K562 (cell line): ENCODE data around the gene SIRT7. TPM values are rescaled to one million over a fixed set of nuclear protein-coding genes. Genes with fewer than 3 reads are reported as not detected.

Experiments
- ATF1 ChIP-seq, 2 experiments: fragments of 450-650 bp in 1 of 2; IDR thresholded peaks; 2 replicates each; pipeline ENCODE4 v1.6.1; 2016; ENCODE audit warnings: missing compliant biosample characterization in 1 of 2, missing genetic modification characterization in 1 of 2
- CHD1 ChIP-seq: fragments of 200-600 bp; sonication (generic); IDR thresholded peaks from one replicate; pipeline ENCODE4 v1.6.1; 2012; ENCODE audit warnings: mild to moderate bottlenecking, moderate library complexity, low read length, inconsistent platforms
- CREBBP ChIP-seq: IDR thresholded peaks from one replicate; pipeline ENCODE4 v1.6.1; 2012; ENCODE audit warnings: low read depth, mild to moderate bottlenecking, control low read depth, inconsistent platforms, low read length
- EGR1 ChIP-seq: fragments of 450-650 bp; conservative IDR thresholded peaks from 2 replicates; pipeline ENCODE4 v1.6.1; 2017; ENCODE audit warnings: mild to moderate bottlenecking
- HLTF ChIP-seq: fragments of 450-650 bp; IDR thresholded peaks from 2 replicates; pipeline ENCODE4 v1.6.1; 2016
- KAT7 ChIP-seq: sonication (generic); formaldehyde crosslinking; IDR thresholded peaks from 2 replicates; pipeline ENCODE4 v1.8.0; 2022; ENCODE audit warnings: missing genetic modification reagents, mild to moderate bottlenecking, borderline replicate concordance
- MAX ChIP-seq: sonication (generic); formaldehyde crosslinking; IDR thresholded peaks from 2 replicates; pipeline ENCODE4 v1.9.0; 2022; ENCODE audit warnings: mild to moderate bottlenecking, missing genetic modification reagents
- NFIC ChIP-seq: fragments of 450-650 bp; IDR thresholded peaks from 2 replicates; pipeline ENCODE4 v1.6.1; 2017; ENCODE audit warnings: mild to moderate bottlenecking, inconsistent platforms
- SP1 ChIP-seq: sonication (generic); formaldehyde crosslinking; IDR thresholded peaks from 2 replicates; pipeline ENCODE4 v1.8.1; 2022; ENCODE audit warnings: mild to moderate bottlenecking, missing genetic modification reagents
- ZBTB49 ChIP-seq: sonication (generic); formaldehyde crosslinking; IDR thresholded peaks from 2 replicates; pipeline ENCODE4 v1.8.0; 2022; ENCODE audit warnings: missing genetic modification reagents, mild to moderate bottlenecking, borderline replicate concordance
- polyA plus RNA-seq, 8 experiments: library from polyadenylated mRNA; depleted of rRNA in 4 of 8; stranded (reverse) in 5 of 8; unstranded in 3 of 8; fragments of >200 nt; fragmentation: Nextera tagmentation in 2 of 8; fragmentation: Illumina TruSeq in 1 of 8; extraction: Ambion mirVana in 2 of 8; extraction: Trizol in 1 of 8; gene quantifications; 2 replicates each; pipeline versions ENCODE4 v1.2.1 to v1.2.3, GENCODE V29; 2011 to 2014; ENCODE audit warnings: inconsistent platforms in 1 of 8, missing spikeins in 1 of 8
- total RNA-seq, 7 experiments: library from RNA; depleted of rRNA in 6 of 7; stranded (reverse); fragments of >200 nt in 6 of 7; fragmentation: Illumina TruSeq in 2 of 7; extraction: Trizol in 2 of 7; gene quantifications; 2 replicates each; pipeline versions ENCODE4 v1.2.1 to v1.2.3, GENCODE V29; 2011 to 2021; ENCODE audit warnings: low replicate concordance in 1 of 7
- TF ChIP-seq, protein P1 (sequence below): fragments of 250-450 bp; sonication (Bioruptor Pico); IDR thresholded peaks from 2 replicates; pipeline ENCODE4 v1.5.0; 2021; ENCODE audit warnings: mild to moderate bottlenecking, borderline replicate concordance
- TF ChIP-seq, protein P2 (sequence below), 2 experiments: fragments of 450-650 bp; formaldehyde crosslinking in 1 of 2; IDR thresholded peaks; 2 replicates each; pipeline versions ENCODE4 v1.4.0 to v1.6.1; 2014 to 2020; ENCODE audit warnings: mild to moderate bottlenecking in 2 of 2, borderline replicate concordance in 1 of 2, low read depth in 1 of 2

SIRT7 gene
- total and polyA plus RNA-seq, 9 of the 15 experiments (the other 6 are each of a cell fraction or from before 2014, with no cell fraction given) = 1.6 to 54.8 (median 20.3) TPM

DNA sequence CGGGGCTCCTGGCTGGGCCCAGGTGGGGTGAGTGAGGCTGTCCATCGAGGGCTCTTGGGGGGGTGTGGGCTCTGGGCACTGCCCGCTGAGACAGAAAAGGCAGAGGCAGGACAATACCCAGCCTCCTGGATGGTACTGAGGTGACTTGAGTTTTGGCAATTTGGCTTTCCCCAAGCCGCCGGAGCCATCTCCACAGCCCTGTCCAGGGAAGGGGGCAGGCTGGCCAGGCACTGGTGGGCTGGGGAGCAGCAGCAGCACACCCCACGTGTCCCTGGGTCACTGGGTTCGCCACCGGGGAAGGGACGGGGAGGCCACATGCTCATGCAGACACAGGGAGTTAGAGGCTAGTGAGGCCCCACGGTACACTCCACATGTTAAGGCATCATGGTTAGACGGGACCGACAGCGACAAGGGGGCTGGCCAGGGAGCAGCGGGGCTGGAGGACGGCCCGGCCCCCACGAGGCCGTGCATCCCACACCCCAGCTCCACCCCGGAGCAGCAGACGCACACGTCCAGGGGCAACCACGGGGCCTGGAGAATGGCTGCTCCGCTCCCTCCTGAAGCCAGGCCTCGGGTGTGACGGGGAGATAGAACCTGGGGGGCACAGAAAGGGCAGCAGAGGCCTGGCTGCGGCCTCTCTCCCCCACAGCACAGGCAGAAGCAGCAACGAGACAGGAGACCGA, 49.8 kb downstream of the SIRT7 start (continued):
- TF ChIP-seq, protein P1, sequence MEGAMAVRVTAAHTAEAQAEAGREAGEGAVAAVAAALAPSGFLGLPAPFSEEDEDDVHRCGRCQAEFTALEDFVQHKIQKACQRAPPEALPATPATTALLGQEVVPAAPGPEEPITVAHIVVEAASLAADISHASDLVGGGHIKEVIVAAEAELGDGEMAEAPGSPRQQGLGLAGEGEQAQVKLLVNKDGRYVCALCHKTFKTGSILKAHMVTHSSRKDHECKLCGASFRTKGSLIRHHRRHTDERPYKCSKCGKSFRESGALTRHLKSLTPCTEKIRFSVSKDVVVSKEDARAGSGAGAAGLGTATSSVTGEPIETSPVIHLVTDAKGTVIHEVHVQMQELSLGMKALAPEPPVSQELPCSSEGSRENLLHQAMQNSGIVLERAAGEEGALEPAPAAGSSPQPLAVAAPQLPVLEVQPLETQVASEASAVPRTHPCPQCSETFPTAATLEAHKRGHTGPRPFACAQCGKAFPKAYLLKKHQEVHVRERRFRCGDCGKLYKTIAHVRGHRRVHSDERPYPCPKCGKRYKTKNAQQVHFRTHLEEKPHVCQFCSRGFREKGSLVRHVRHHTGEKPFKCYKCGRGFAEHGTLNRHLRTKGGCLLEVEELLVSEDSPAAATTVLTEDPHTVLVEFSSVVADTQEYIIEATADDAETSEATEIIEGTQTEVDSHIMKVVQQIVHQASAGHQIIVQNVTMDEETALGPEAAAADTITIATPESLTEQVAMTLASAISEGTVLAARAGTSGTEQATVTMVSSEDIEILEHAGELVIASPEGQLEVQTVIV (CRISPR knock-in tag) = no peak
- TF ChIP-seq ATF1 (CRISPR knock-in tag; IDR thresholded peaks at IDR 0.05) = no peak
- 0 out of 2 replicates have a peak, but pooled peaks have one; percentile 15 for TF ChIP-seq ATF1 (tag; IDR thresholded peaks at IDR 0.05)
- no peak for TF ChIP-seq CHD1
- TF ChIP-seq KAT7 (CRISPR knock-in tag) = peak; percentile 52; the same call in 1 of the 2 replicates
- no peak for TF ChIP-seq ZBTB49 (CRISPR knock-in tag)
- peak; percentile 28 for TF ChIP-seq SP1
- TF ChIP-seq CREBBP = no peak
- TF ChIP-seq MAX (CRISPR knock-in tag) = peak; percentile 83
- TF ChIP-seq, protein P2, sequence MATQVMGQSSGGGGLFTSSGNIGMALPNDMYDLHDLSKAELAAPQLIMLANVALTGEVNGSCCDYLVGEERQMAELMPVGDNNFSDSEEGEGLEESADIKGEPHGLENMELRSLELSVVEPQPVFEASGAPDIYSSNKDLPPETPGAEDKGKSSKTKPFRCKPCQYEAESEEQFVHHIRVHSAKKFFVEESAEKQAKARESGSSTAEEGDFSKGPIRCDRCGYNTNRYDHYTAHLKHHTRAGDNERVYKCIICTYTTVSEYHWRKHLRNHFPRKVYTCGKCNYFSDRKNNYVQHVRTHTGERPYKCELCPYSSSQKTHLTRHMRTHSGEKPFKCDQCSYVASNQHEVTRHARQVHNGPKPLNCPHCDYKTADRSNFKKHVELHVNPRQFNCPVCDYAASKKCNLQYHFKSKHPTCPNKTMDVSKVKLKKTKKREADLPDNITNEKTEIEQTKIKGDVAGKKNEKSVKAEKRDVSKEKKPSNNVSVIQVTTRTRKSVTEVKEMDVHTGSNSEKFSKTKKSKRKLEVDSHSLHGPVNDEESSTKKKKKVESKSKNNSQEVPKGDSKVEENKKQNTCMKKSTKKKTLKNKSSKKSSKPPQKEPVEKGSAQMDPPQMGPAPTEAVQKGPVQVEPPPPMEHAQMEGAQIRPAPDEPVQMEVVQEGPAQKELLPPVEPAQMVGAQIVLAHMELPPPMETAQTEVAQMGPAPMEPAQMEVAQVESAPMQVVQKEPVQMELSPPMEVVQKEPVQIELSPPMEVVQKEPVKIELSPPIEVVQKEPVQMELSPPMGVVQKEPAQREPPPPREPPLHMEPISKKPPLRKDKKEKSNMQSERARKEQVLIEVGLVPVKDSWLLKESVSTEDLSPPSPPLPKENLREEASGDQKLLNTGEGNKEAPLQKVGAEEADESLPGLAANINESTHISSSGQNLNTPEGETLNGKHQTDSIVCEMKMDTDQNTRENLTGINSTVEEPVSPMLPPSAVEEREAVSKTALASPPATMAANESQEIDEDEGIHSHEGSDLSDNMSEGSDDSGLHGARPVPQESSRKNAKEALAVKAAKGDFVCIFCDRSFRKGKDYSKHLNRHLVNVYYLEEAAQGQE (IDR thresholded peaks at IDR 0.05; ENCODE audit: borderline replicate concordance) = 0 out of 2 replicates have a peak, but pooled peaks have one; percentile 7
- TF ChIP-seq, protein P2 (CRISPR knock-in tag; IDR thresholded peaks at IDR 0.05; ENCODE audit: low read depth) = 0 out of 2 replicates have a peak, but pooled peaks have one; percentile 42
- peak; percentile 44; the same call in 1 of the 2 replicates for TF ChIP-seq NFIC
- TF ChIP-seq HLTF = peak; percentile 22; the same call in 1 of the 2 replicates
- peak; percentile 45; the same call in 1 of the 2 replicates for TF ChIP-seq EGR1
